Measurements from ENCODE around the gene EME1.
"Not testable (repeated sequence)": the region's sequence is repeated elsewhere in the genome, so short reads cannot be mapped to it uniquely, and the experiment has no call there.

The EME1 gene

GRCh38 chr17:50372758-50373556, at the start of gene EME1, which contains the start of gene MRPL27:
Gene EME1 (plus strand): TSS chr17:50373229. CDS start chr17:50375209, 1,980 bp downstream.
Gene MRPL27 (minus strand): TSS chr17:50373184. CDS start chr17:50373170, 14 bp downstream.
- DNase-seq (ENCODE audit: low spot score): peak; percentile 77

GRCh38 chr17:50325906-50326305, 47.1 kb upstream of the EME1 start:
- DNase-seq (ENCODE audit: low spot score): no peak

- no peak for DNase-seq (ENCODE audit: low spot score)
Measured at GRCh38 chr17:50326831-50327364, 46.1 kb upstream of the EME1 start.

- no peak for DNase-seq (ENCODE audit: low spot score)
Measured at GRCh38 chr17:50328363-50329325, 44.4 kb upstream of the EME1 start.

GRCh38 chr17:50329716-50330115, 43.3 kb upstream of the EME1 start:
- DNase-seq (ENCODE audit: low spot score): no peak

GRCh38 chr17:50330151-50330775, 42.8 kb upstream of the EME1 start:
- no peak for DNase-seq (ENCODE audit: low spot score)

- DNase-seq (ENCODE audit: low spot score): no peak
Measured at GRCh38 chr17:50331085-50331791, 41.8 kb upstream of the EME1 start.

GRCh38 chr17:50332196-50332595, 40.8 kb upstream of the EME1 start:
- DNase-seq (ENCODE audit: low spot score): no peak

GRCh38 chr17:50333291-50334057, 39.6 kb upstream of the EME1 start:
- not testable (repeated sequence) for DNase-seq (ENCODE audit: low spot score)

GRCh38 chr17:50337956-50338355, 35.1 kb upstream of the EME1 start:
- DNase-seq (ENCODE audit: low spot score): no peak

GRCh38 chr17:50338645-50339044, 34.4 kb upstream of the EME1 start:
- DNase-seq (ENCODE audit: low spot score): no peak

- DNase-seq (ENCODE audit: low spot score): no peak
Measured at GRCh38 chr17:50339381-50339780, 33.6 kb upstream of the EME1 start.

- DNase-seq (ENCODE audit: low spot score): peak; percentile 35
Measured at GRCh38 chr17:50344731-50345365, 28.2 kb upstream of the EME1 start.

GRCh38 chr17:50345432-50346312, 27.4 kb upstream of the EME1 start, which contains the start of gene XYLT2:
Gene XYLT2 (plus strand): TSS chr17:50346126. CDS start chr17:50346141, 15 bp downstream.
- peak; percentile 97 for DNase-seq (ENCODE audit: low spot score)

- DNase-seq (ENCODE audit: low spot score): peak; percentile 59
Measured at GRCh38 chr17:50346313-50347116, 26.5 kb upstream of the EME1 start.

GRCh38 chr17:50347117-50347893, 25.7 kb upstream of the EME1 start:
- no peak for DNase-seq (ENCODE audit: low spot score)

GRCh38 chr17:50347894-50348291, 25.1 kb upstream of the EME1 start:
- no peak for DNase-seq (ENCODE audit: low spot score)
